Stomach (tissue), 4 donors: ENCODE data around the gene FRY.

ENCODE experiments used
- CTCF ChIP-seq, 7 experiments: fragments of 450-650 bp in 4 of 7; fragments of 200-600 bp in 3 of 7; sonication (generic) in 3 of 7; IDR thresholded peaks; one replicate each; pipeline ENCODE4 v1.5.1; 2016 to 2019; ENCODE audit warnings: antibody characterized with exemption in 7 of 7, control low read depth in 2 of 7, mild to moderate bottlenecking in 1 of 7
- POLR2A ChIP-seq, 4 donors: fragments of 450-650 bp; IDR thresholded peaks; one replicate each; pipeline ENCODE4 v1.6.1; 2016; ENCODE audit warnings: antibody characterized with exemption in 4 of 4, control low read depth in 2 of 4, mild to moderate bottlenecking in 1 of 4, moderate library complexity in 1 of 4
- POLR2AphosphoS5 ChIP-seq, 3 donors: sonication (generic); formaldehyde crosslinking; IDR thresholded peaks; one replicate each; pipeline ENCODE4 v1.6.1; 2016; ENCODE audit warnings: antibody characterized with exemption in 3 of 3

- TF ChIP-seq POLR2AphosphoS5 (IDR thresholded peaks at IDR 0.05) (no peak), CTCF (IDR thresholded peaks at IDR 0.05) (no peak), POLR2A (IDR thresholded peaks at IDR 0.05) (no peak)
Measured at GRCh38 chr13:32107973-32108372, 76.4 kb downstream of the FRY start.
